ENCODE measurements around the gene KPTN.

GRCh38 chr19:47514869-47515588 is 31.0 kb upstream of the KPTN start, which contains the start of gene NAPA:
- TF ChIP-seq CTCF (conservative IDR thresholded peaks at IDR 0.05; ENCODE audit: low read depth, low read length) (no peak), EZH2phosphoT487 (IDR thresholded peaks at IDR 0.05; ENCODE audit: borderline replicate concordance, low read length) (no peak), EZH2 (IDR thresholded peaks at IDR 0.05; ENCODE audit: low read length, unreplicated experiment) (no peak)

Data from PC-3 (cell line).